ENCODE data around the gene EEFSEC.

EEFSEC gene

GRCh38 chr3:128266453-128266852, 113.2 kb downstream of the EEFSEC start:
- Histone ChIP-seq H3K27ac (ENCODE audit: low read depth, low read length) (no peak overlapping the region), H3K4me3 (ENCODE audit: low read depth, low read length) (no peak overlapping the region), H3K36me3 (ENCODE audit: control insufficient read depth, insufficient read depth, low read length) (no peaks in the 10 kb centered on the region; the same call in 1 of the 2 replicates), H3K27me3 (ENCODE audit: control insufficient read depth, insufficient read depth, low read length) (no peaks in the 10 kb centered on the region), H3K9me3 (ENCODE audit: control insufficient read depth, insufficient read depth, low read length) (no peaks in the 10 kb centered on the region), H3K9ac (ENCODE audit: low read depth, low read length) (no peak overlapping the region), H3K4me1 (ENCODE audit: control insufficient read depth, insufficient read depth, low read length) (peaks cover 15% of the 10 kb centered on the region)

GRCh38 chr3:128267541-128267940, 114.3 kb downstream of the EEFSEC start:
- H3K9me3 ChIP-seq (ENCODE audit: control insufficient read depth, insufficient read depth, low read length) = no peaks in the 10 kb centered on the region
- no peak overlapping the region for H3K9ac ChIP-seq (ENCODE audit: low read depth, low read length)
- H3K36me3 ChIP-seq (ENCODE audit: control insufficient read depth, insufficient read depth, low read length) = no peaks in the 10 kb centered on the region; the same call in 1 of the 2 replicates
- peaks cover 15% of the 10 kb centered on the region for H3K4me1 ChIP-seq (ENCODE audit: control insufficient read depth, insufficient read depth, low read length)
- H3K4me3 ChIP-seq (ENCODE audit: low read depth, low read length) = no peak overlapping the region
- no peaks in the 10 kb centered on the region for H3K27me3 ChIP-seq (ENCODE audit: control insufficient read depth, insufficient read depth, low read length)
- no peak overlapping the region for H3K27ac ChIP-seq (ENCODE audit: low read depth, low read length)

GRCh38 chr3:128269006-128269775, 115.9 kb downstream of the EEFSEC start:
- no peaks in the 10 kb centered on the region for H3K27me3 ChIP-seq (ENCODE audit: control insufficient read depth, insufficient read depth, low read length)
- H3K36me3 ChIP-seq (ENCODE audit: control insufficient read depth, insufficient read depth, low read length) = no peaks in the 10 kb centered on the region; the same call in 1 of the 2 replicates
- no peak overlapping the region for H3K9ac ChIP-seq (ENCODE audit: low read depth, low read length)
- peaks cover 15% of the 10 kb centered on the region for H3K4me1 ChIP-seq (ENCODE audit: control insufficient read depth, insufficient read depth, low read length)
- no peaks in the 10 kb centered on the region for H3K9me3 ChIP-seq (ENCODE audit: control insufficient read depth, insufficient read depth, low read length)
- H3K27ac ChIP-seq (ENCODE audit: low read depth, low read length) = no peak overlapping the region
- no peak overlapping the region for H3K4me3 ChIP-seq (ENCODE audit: low read depth, low read length)

GRCh38 chr3:128269796-128270195, 116.5 kb downstream of the EEFSEC start:
- Histone ChIP-seq H3K27me3 (ENCODE audit: control insufficient read depth, insufficient read depth, low read length) (no peaks in the 10 kb centered on the region), H3K27ac (ENCODE audit: low read depth, low read length) (no peak overlapping the region), H3K9me3 (ENCODE audit: control insufficient read depth, insufficient read depth, low read length) (no peaks in the 10 kb centered on the region), H3K4me3 (ENCODE audit: low read depth, low read length) (no peak overlapping the region), H3K4me1 (ENCODE audit: control insufficient read depth, insufficient read depth, low read length) (peaks cover 15% of the 10 kb centered on the region), H3K36me3 (ENCODE audit: control insufficient read depth, insufficient read depth, low read length) (no peaks in the 10 kb centered on the region), H3K9ac (ENCODE audit: low read depth, low read length) (no peak overlapping the region)

- Histone ChIP-seq H3K36me3 (ENCODE audit: control insufficient read depth, insufficient read depth, low read length) (no peaks in the 10 kb centered on the region), H3K9me3 (ENCODE audit: control insufficient read depth, insufficient read depth, low read length) (no peaks in the 10 kb centered on the region), H3K4me3 (ENCODE audit: low read depth, low read length) (no peak overlapping the region), H3K4me1 (ENCODE audit: control insufficient read depth, insufficient read depth, low read length) (peaks cover 15% of the 10 kb centered on the region), H3K9ac (ENCODE audit: low read depth, low read length) (no peak overlapping the region), H3K27me3 (ENCODE audit: control insufficient read depth, insufficient read depth, low read length) (no peaks in the 10 kb centered on the region), H3K27ac (ENCODE audit: low read depth, low read length) (no peak overlapping the region)
Observed at GRCh38 chr3:128270559-128271492, 117.5 kb downstream of the EEFSEC start.

- H3K36me3 ChIP-seq (ENCODE audit: control insufficient read depth, insufficient read depth, low read length) = no peaks in the 10 kb centered on the region
Observed at GRCh38 chr3:128271536-128272332, 118.5 kb downstream of the EEFSEC start.

GRCh38 chr3:128273109-128273840, 120.0 kb downstream of the EEFSEC start:
- H3K27ac ChIP-seq (ENCODE audit: low read depth, low read length) = no peak overlapping the region
- H3K4me1 ChIP-seq (ENCODE audit: control insufficient read depth, insufficient read depth, low read length) = peaks cover 23% of the 10 kb centered on the region
- H3K9ac ChIP-seq (ENCODE audit: low read depth, low read length) = no peak overlapping the region
- no peaks in the 10 kb centered on the region for H3K9me3 ChIP-seq (ENCODE audit: control insufficient read depth, insufficient read depth, low read length)
- no peak overlapping the region for H3K4me3 ChIP-seq (ENCODE audit: low read depth, low read length)
- no peaks in the 10 kb centered on the region for H3K27me3 ChIP-seq (ENCODE audit: control insufficient read depth, insufficient read depth, low read length)
- no peaks in the 10 kb centered on the region for H3K36me3 ChIP-seq (ENCODE audit: control insufficient read depth, insufficient read depth, low read length)

More at GRCh38 chr3:128271536-128272332, 118.5 kb downstream of the EEFSEC start:
- H3K4me3 ChIP-seq (ENCODE audit: low read depth, low read length) = no peak overlapping the region
- H3K27me3 ChIP-seq (ENCODE audit: control insufficient read depth, insufficient read depth, low read length) = no peaks in the 10 kb centered on the region
- H3K9ac ChIP-seq (ENCODE audit: low read depth, low read length) = no peak overlapping the region
- peaks cover 15% of the 10 kb centered on the region for H3K4me1 ChIP-seq (ENCODE audit: control insufficient read depth, insufficient read depth, low read length)
- H3K9me3 ChIP-seq (ENCODE audit: control insufficient read depth, insufficient read depth, low read length) = no peaks in the 10 kb centered on the region
- H3K27ac ChIP-seq (ENCODE audit: low read depth, low read length) = no peak overlapping the region

GRCh38 chr3:128273841-128274573, 120.7 kb downstream of the EEFSEC start:
- Histone ChIP-seq H3K36me3 (ENCODE audit: control insufficient read depth, insufficient read depth, low read length) (no peaks in the 10 kb centered on the region), H3K9ac (ENCODE audit: low read depth, low read length) (no peak overlapping the region), H3K4me1 (ENCODE audit: control insufficient read depth, insufficient read depth, low read length) (peaks cover 30% of the 10 kb centered on the region), H3K9me3 (ENCODE audit: control insufficient read depth, insufficient read depth, low read length) (no peaks in the 10 kb centered on the region), H3K27ac (ENCODE audit: low read depth, low read length) (no peak overlapping the region), H3K27me3 (ENCODE audit: control insufficient read depth, insufficient read depth, low read length) (no peaks in the 10 kb centered on the region), H3K4me3 (ENCODE audit: low read depth, low read length) (no peak overlapping the region)

GRCh38 chr3:128274837-128275236, 121.6 kb downstream of the EEFSEC start:
- peaks cover 37% of the 10 kb centered on the region for H3K4me1 ChIP-seq (ENCODE audit: control insufficient read depth, insufficient read depth, low read length)
- H3K36me3 ChIP-seq (ENCODE audit: control insufficient read depth, insufficient read depth, low read length) = no peaks in the 10 kb centered on the region
- H3K27me3 ChIP-seq (ENCODE audit: control insufficient read depth, insufficient read depth, low read length) = no peaks in the 10 kb centered on the region; the same call in 1 of the 2 replicates
- H3K9me3 ChIP-seq (ENCODE audit: control insufficient read depth, insufficient read depth, low read length) = no peaks in the 10 kb centered on the region
- H3K27ac ChIP-seq (ENCODE audit: low read depth, low read length) = no peak overlapping the region
- H3K4me3 ChIP-seq (ENCODE audit: low read depth, low read length) = no peak overlapping the region
- H3K9ac ChIP-seq (ENCODE audit: low read depth, low read length) = no peak overlapping the region

Measured in HUES48 (cell line).